Osteoblast (primary cell): ENCODE results near the gene SLC10A1. TPM values are rescaled to one million over a fixed set of nuclear protein-coding genes. Genes with fewer than 3 reads are reported as not detected.
A peak's percentile ranks its signal among the peaks of the same experiment; 100 is the strongest.
"Not testable (repeated sequence)": the region's sequence is repeated elsewhere in the genome, so short reads cannot be mapped to it uniquely, and the experiment has no call there.

Experiments used
- DNase-seq: peaks from one replicate; pipeline ENCODE4 v3.0.0; 2011; ENCODE audit warnings: low spot score, mixed read lengths; ENCODE audit not compliant: insufficient read length; ENCODE audit errors: missing footprints
- H2AFZ ChIP-seq: 2 replicates; pipeline ENCODE4 v1.6.0; 2011; ENCODE audit warnings: mild to moderate bottlenecking, low read length
- H3K27ac ChIP-seq: 2 replicates; pipeline ENCODE4 v1.5.1; 2011; ENCODE audit warnings: mild to moderate bottlenecking, low read depth, low read length, moderate library complexity
- H3K27me3 ChIP-seq: 2 replicates; pipeline ENCODE4 v1.6.0; 2012; ENCODE audit warnings: mild to moderate bottlenecking, control low read depth, inconsistent platforms, low read length, moderate library complexity; ENCODE audit not compliant: insufficient read depth
- H3K36me3 ChIP-seq: 2 replicates; pipeline ENCODE4 v1.5.1; 2011; ENCODE audit warnings: mild to moderate bottlenecking, low read length, control low read depth, moderate library complexity; ENCODE audit not compliant: insufficient read depth
- H3K4me1 ChIP-seq: 2 replicates; pipeline ENCODE4 v1.5.1; 2011; ENCODE audit warnings: mild to moderate bottlenecking, low read length, control low read depth, moderate library complexity; ENCODE audit not compliant: insufficient read depth
- H3K4me2 ChIP-seq: 2 replicates; pipeline ENCODE4 v1.6.0; 2011; ENCODE audit warnings: mild to moderate bottlenecking, low read length; ENCODE audit not compliant: insufficient read depth
- H3K4me3 ChIP-seq: fragments of 200-600 bp; sonication (generic); 3 replicates; pipeline ENCODE4 v1.5.1; 2012; ENCODE audit warnings: mild to moderate bottlenecking, low read length, inconsistent platforms; ENCODE audit not compliant: insufficient read depth
- H3K79me2 ChIP-seq: 2 replicates; pipeline ENCODE4 v1.6.0; 2012; ENCODE audit warnings: mild to moderate bottlenecking, low read length, control low read depth, inconsistent platforms; ENCODE audit not compliant: insufficient read depth
- H3K9me3 ChIP-seq: 2 replicates; pipeline ENCODE4 v1.5.1; 2011; ENCODE audit warnings: low read depth, low read length, control low read depth
- H4K20me1 ChIP-seq: 2 replicates; pipeline ENCODE4 v1.6.0; 2012; ENCODE audit warnings: mild to moderate bottlenecking, low read length, control low read depth; ENCODE audit not compliant: insufficient read depth
- total RNA-seq: library from RNA; depleted of rRNA; stranded (reverse); fragments of >200 nt; gene quantifications from 2 replicates; pipeline ENCODE4 v1.2.3, GENCODE V29; 2012
- TF ChIP-seq, protein P1 (sequence below): IDR thresholded peaks from 2 replicates; pipeline ENCODE4 v1.5.1; 2011; ENCODE audit warnings: mild to moderate bottlenecking, low read depth, low read length, moderate library complexity; ENCODE audit errors: extremely low read depth

Gene SLC10A1
- total RNA-seq, 1 donor: not detected

DNA sequence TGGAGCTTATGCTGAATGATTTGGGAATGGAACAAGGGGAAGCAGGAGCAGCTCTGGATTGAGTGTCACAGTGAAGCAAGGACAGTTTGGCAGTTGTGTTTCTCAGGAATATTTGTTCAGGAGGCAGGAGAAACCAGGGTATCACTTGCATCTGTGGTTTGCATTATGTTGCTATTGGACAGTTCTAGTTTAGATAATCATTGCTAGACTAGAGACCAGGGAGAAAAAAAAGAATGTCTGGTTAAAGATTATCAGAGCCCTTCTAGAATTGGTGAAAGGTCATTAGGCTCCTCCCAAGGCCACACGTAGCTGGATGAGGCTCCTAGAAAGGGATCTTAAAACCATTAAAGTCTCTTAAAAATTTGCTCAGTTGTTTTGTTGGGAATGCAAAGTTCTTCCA lies 47.1 kb downstream of the SLC10A1 start:
- Histone ChIP-seq H3K79me2 (no peaks in the 10 kb centered on the region), H3K27ac (no peak overlapping the region), H3K36me3 (no peaks in the 10 kb centered on the region), H3K9me3 (no peaks in the 10 kb centered on the region), H4K20me1 (no peaks in the 10 kb centered on the region), H2AFZ (no peak overlapping the region), H3K4me3 (no peak overlapping the region), H3K4me1 (no peaks in the 10 kb centered on the region), H3K27me3 (peaks cover 4% of the 10 kb centered on the region), H3K4me2 (no peak overlapping the region)
- TF ChIP-seq, protein P1, sequence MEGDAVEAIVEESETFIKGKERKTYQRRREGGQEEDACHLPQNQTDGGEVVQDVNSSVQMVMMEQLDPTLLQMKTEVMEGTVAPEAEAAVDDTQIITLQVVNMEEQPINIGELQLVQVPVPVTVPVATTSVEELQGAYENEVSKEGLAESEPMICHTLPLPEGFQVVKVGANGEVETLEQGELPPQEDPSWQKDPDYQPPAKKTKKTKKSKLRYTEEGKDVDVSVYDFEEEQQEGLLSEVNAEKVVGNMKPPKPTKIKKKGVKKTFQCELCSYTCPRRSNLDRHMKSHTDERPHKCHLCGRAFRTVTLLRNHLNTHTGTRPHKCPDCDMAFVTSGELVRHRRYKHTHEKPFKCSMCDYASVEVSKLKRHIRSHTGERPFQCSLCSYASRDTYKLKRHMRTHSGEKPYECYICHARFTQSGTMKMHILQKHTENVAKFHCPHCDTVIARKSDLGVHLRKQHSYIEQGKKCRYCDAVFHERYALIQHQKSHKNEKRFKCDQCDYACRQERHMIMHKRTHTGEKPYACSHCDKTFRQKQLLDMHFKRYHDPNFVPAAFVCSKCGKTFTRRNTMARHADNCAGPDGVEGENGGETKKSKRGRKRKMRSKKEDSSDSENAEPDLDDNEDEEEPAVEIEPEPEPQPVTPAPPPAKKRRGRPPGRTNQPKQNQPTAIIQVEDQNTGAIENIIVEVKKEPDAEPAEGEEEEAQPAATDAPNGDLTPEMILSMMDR: no peak
- DNase-seq: no peak

GRCh38 chr14:69741055-69741454 lies 56.0 kb downstream of the SLC10A1 start:
- Histone ChIP-seq H3K27me3 (peaks cover 5% of the 10 kb centered on the region), H3K9me3 (no peaks in the 10 kb centered on the region), H2AFZ (no peak overlapping the region), H4K20me1 (no peaks in the 10 kb centered on the region), H3K36me3 (no peaks in the 10 kb centered on the region), H3K27ac (no peak overlapping the region), H3K4me3 (no peak overlapping the region), H3K79me2 (no peaks in the 10 kb centered on the region), H3K4me2 (no peak overlapping the region), H3K4me1 (no peaks in the 10 kb centered on the region)
- no peak for DNase-seq
- TF ChIP-seq, protein P1: no peak

GRCh38 chr14:69736405-69736804 lies 60.6 kb downstream of the SLC10A1 start:
- H3K4me1 ChIP-seq, H3K27ac ChIP-seq, H3K36me3 ChIP-seq, H3K4me2 ChIP-seq, H2AFZ ChIP-seq, DNase-seq, H3K4me3 ChIP-seq, H3K9me3 ChIP-seq, H3K79me2 ChIP-seq, H4K20me1 ChIP-seq: not testable (repeated sequence)
- H3K27me3 ChIP-seq: peaks cover 14% of the 10 kb centered on the region

- H2AFZ ChIP-seq, H3K9me3 ChIP-seq, H3K79me2 ChIP-seq, H4K20me1 ChIP-seq, H3K4me3 ChIP-seq, DNase-seq, H3K36me3 ChIP-seq, H3K4me2 ChIP-seq, H3K27ac ChIP-seq, H3K4me1 ChIP-seq: not testable (repeated sequence)
- peaks cover 13% of the 10 kb centered on the region for H3K27me3 ChIP-seq
These were observed 65.0 kb downstream of the SLC10A1 start for GRCh38 chr14:69731919-69732598.

DNA sequence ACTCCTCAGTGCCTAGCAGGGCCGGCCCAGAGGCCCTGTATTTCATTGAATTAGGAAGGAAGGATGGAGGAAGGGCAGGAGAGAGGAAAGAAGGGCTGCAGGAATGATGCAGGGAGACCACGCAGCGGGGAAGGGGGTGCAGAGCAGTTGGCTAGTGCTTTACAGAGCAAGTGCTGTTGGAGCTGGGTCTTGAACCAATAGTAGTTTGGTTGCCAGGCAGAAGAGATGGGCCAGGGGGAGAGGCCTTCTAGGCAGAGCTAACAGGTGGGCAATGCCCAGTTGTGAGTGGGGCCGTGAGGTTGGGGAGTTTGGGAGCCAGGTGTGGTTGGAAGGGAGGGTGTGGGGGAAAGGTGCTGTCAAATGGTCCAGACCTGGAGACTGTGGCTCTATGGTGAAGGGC lies 69.2 kb downstream of the SLC10A1 start:
- peak overlapping the region; percentile 93 for H2AFZ ChIP-seq
- H3K9me3 ChIP-seq: no peaks in the 10 kb centered on the region
- H3K4me1 ChIP-seq: no peaks in the 10 kb centered on the region
- no peak for DNase-seq
- H3K4me2 ChIP-seq: no peak overlapping the region
- H3K36me3 ChIP-seq: no peaks in the 10 kb centered on the region
- H3K4me3 ChIP-seq: no peak overlapping the region
- H3K27me3 ChIP-seq: peaks cover 3% of the 10 kb centered on the region
- TF ChIP-seq, protein P1: no peak
- H3K79me2 ChIP-seq: no peaks in the 10 kb centered on the region
- no peaks in the 10 kb centered on the region for H4K20me1 ChIP-seq
- no peak overlapping the region for H3K27ac ChIP-seq
